GM13976 (cell line): ENCODE results near the gene ATG14.
A peak's percentile ranks its signal among the peaks of the same experiment; 100 is the strongest.
"Not testable (repeated sequence)": the region's sequence is repeated elsewhere in the genome, so short reads cannot be mapped to it uniquely, and the experiment has no call there.

ENCODE experiments used
- DNase-seq: peaks from one replicate; pipeline ENCODE4 v3.0.0; 2012; ENCODE audit warnings: low spot score
- CTCF ChIP-seq: IDR thresholded peaks from 2 replicates; pipeline ENCODE4 v1.5.1; 2012; ENCODE audit warnings: borderline replicate concordance, mild to moderate bottlenecking; ENCODE audit not compliant: insufficient read depth; ENCODE audit errors: extremely low read depth, missing control alignments, control extremely low read depth
- in situ Hi-C: fragments of 300-500 bp; cut with MboI; formaldehyde crosslinking; loops from one replicate; pipeline ENCODE4 v1.12.0; 2022; ENCODE audit warnings: low sequenced_read_pairs, mixed read lengths, inconsistent platforms; ENCODE audit not compliant: unreplicated experiment

ATG14 gene

GRCh38 chr14:55347748-55348147, 63.9 kb downstream of the ATG14 start:
- no peak for DNase-seq
- no peak for TF ChIP-seq CTCF
- in situ Hi-C loops: no loop called here

- no peak for DNase-seq
- no peak for TF ChIP-seq CTCF
- in situ Hi-C loops: no loop called here
These were observed 64.6 kb downstream of the ATG14 start for GRCh38 chr14:55347040-55347439.

- in situ Hi-C loops, DNase-seq: not testable (repeated sequence)
These were observed 67.0 kb downstream of the ATG14 start for GRCh38 chr14:55344582-55345163.

- TF ChIP-seq CTCF: no peak
- no peak for DNase-seq
- in situ Hi-C loops: no loop called here
These were observed 69.8 kb downstream of the ATG14 start for GRCh38 chr14:55341781-55342180.

GRCh38 chr14:55340482-55340881, 71.1 kb downstream of the ATG14 start:
- in situ Hi-C loops: no loop called here
- DNase-seq: no peak
- no peak for TF ChIP-seq CTCF

GRCh38 chr14:55339770-55340169, 71.9 kb downstream of the ATG14 start:
- in situ Hi-C loops: no loop called here
- DNase-seq: peak; percentile 51
- no peak for TF ChIP-seq CTCF

GRCh38 chr14:55336691-55337090, 74.9 kb downstream of the ATG14 start:
- TF ChIP-seq CTCF: no peak

More at GRCh38 chr14:55336691-55337090, 74.9 kb downstream of the ATG14 start:
- DNase-seq: no peak
- in situ Hi-C loops: no loop called here
